ENCODE results near the gene KCNA2.

The KCNA2 gene

GRCh38 chr1:110585481-110585880 is 20.7 kb downstream of the KCNA2 start:
- Histone ChIP-seq H3K4me3 (replicated peaks; ENCODE audit: insufficient read depth, low read length) (no peak overlapping the region), H3K27ac (replicated peaks) (no peak overlapping the region), H3K27me3 (ENCODE audit: insufficient read depth, poor library complexity, severe bottlenecking) (peaks cover 2% of the 10 kb centered on the region)
- TF ChIP-seq REST (IDR thresholded peaks at IDR 0.05; ENCODE audit: insufficient replicate concordance, low read depth), result no peak
- no peak for TF ChIP-seq GABPA (IDR thresholded peaks at IDR 0.05; ENCODE audit: low read depth)
- no peak for TF ChIP-seq SPI1 (IDR thresholded peaks at IDR 0.05; ENCODE audit: borderline replicate concordance, low read depth)
- TF ChIP-seq POLR2AphosphoS5 (IDR thresholded peaks at IDR 0.05; ENCODE audit: low read depth), result no peak
- no peak for TF ChIP-seq CTCF (IDR thresholded peaks at IDR 0.05; ENCODE audit: insufficient read depth, low read length)
- DNase-seq (ENCODE audit: low read depth in 1 of 2, low spot score in 1 of 2), result no peak

- DNase-seq (ENCODE audit: low read depth in 1 of 2, low spot score in 1 of 2), result no peak
- TF ChIP-seq REST (IDR thresholded peaks at IDR 0.05; ENCODE audit: insufficient replicate concordance, low read depth), result no peak
- no peak for TF ChIP-seq GABPA (IDR thresholded peaks at IDR 0.05; ENCODE audit: low read depth)
- no peak for TF ChIP-seq SPI1 (IDR thresholded peaks at IDR 0.05; ENCODE audit: borderline replicate concordance, low read depth)
- no peak for TF ChIP-seq POLR2AphosphoS5 (IDR thresholded peaks at IDR 0.05; ENCODE audit: low read depth)
- TF ChIP-seq CTCF (IDR thresholded peaks at IDR 0.05; ENCODE audit: insufficient read depth, low read length), result no peak
- H3K4me3 ChIP-seq (replicated peaks; ENCODE audit: insufficient read depth, low read length), result no peak overlapping the region
- peaks cover 2% of the 10 kb centered on the region for H3K27me3 ChIP-seq (ENCODE audit: insufficient read depth, poor library complexity, severe bottlenecking)
- no peak overlapping the region for H3K27ac ChIP-seq (replicated peaks)
Measured at GRCh38 chr1:110584045-110584444, 22.1 kb downstream of the KCNA2 start.

- no peak for DNase-seq (ENCODE audit: low read depth in 1 of 2, low spot score in 1 of 2)
- Histone ChIP-seq H3K27ac (replicated peaks) (no peak overlapping the region), H3K27me3 (ENCODE audit: insufficient read depth, poor library complexity, severe bottlenecking) (peaks cover 4% of the 10 kb centered on the region), H3K4me3 (replicated peaks; ENCODE audit: insufficient read depth, low read length) (no peak overlapping the region)
- TF ChIP-seq SPI1 (IDR thresholded peaks at IDR 0.05; ENCODE audit: borderline replicate concordance, low read depth) (no peak), POLR2AphosphoS5 (IDR thresholded peaks at IDR 0.05; ENCODE audit: low read depth) (no peak), GABPA (IDR thresholded peaks at IDR 0.05; ENCODE audit: low read depth) (no peak), REST (IDR thresholded peaks at IDR 0.05; ENCODE audit: insufficient replicate concordance, low read depth) (no peak), CTCF (IDR thresholded peaks at IDR 0.05; ENCODE audit: insufficient read depth, low read length) (no peak)
Measured at GRCh38 chr1:110583505-110583904, 22.7 kb downstream of the KCNA2 start.

All from HL-60 (cell line).